ENCODE data around the gene MRPL54. TPM values are rescaled to one million over a fixed set of nuclear protein-coding genes. Genes with fewer than 3 reads are reported as not detected.

The MRPL54 gene
- polyA plus RNA-seq, 1 donor (not counting 4 experiments of a cell fraction or from before 2014, with no cell fraction given), result 27.0 TPM

DNA sequence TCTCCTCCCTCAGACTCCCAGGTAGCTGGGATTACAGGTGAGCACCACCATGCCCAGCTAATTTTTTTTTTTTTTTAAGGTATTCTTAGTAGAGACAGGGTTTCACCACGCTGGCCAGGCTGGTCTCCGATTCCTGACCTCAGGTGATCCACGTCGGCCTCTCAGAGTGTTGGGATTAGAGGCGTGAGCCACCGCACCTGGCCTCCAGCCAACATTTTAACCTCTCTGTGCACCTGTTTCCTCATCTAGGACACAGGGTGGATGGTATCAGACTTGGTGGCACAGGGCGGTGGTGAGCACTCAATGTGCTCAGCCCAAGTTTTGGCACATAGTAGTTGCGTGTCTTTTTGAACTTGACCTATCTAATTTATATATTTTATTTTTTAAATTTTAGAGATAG lies 13.5 kb upstream of the MRPL54 start:
- Histone ChIP-seq H3K9ac (ENCODE audit: control insufficient read depth, extremely low read depth, insufficient read depth, low read length) (no peak overlapping the region), H3K9me3 (ENCODE audit: control insufficient read depth, low read depth, low read length) (no peaks in the 10 kb centered on the region), H3K79me2 (ENCODE audit: control insufficient read depth, insufficient read depth, low read length) (no peaks in the 10 kb centered on the region), H3K4me3 (ENCODE audit: control insufficient read depth in 2 of 3, extremely low read depth in 1 of 3, insufficient read depth in 2 of 3, low read depth in 1 of 3, low read length in 3 of 3) (no peak overlapping the region), H2AFZ (ENCODE audit: control insufficient read depth, low read length) (no peak overlapping the region), H3K27ac (ENCODE audit: control insufficient read depth, insufficient read depth, low read length) (no peak overlapping the region), H4K20me1 (ENCODE audit: control insufficient read depth, extremely low read depth, insufficient read depth, low read length) (no peaks in the 10 kb centered on the region), H3K9me1 (ENCODE audit: control insufficient read depth, extremely low read depth, insufficient read depth, low read length) (no peaks in the 10 kb centered on the region), H3K36me3 (ENCODE audit: control insufficient read depth in 2 of 2, extremely low read depth in 1 of 2, insufficient read depth in 2 of 2, low read length in 2 of 2) (peaks cover 3 to 10% of the 10 kb centered on the region in 2 experiments), H3K4me2 (ENCODE audit: control insufficient read depth, extremely low read depth, insufficient read depth, low read depth, low read length) (no peak overlapping the region), H3K27me3 (ENCODE audit: control insufficient read depth, extremely low read depth, insufficient read depth, low read length) (no peaks in the 10 kb centered on the region), H3K4me1 (ENCODE audit: control insufficient read depth, extremely low read depth, insufficient read depth, low read length) (no peaks in the 10 kb centered on the region)
- TF ChIP-seq EZH2 (IDR thresholded peaks at IDR 0.05; ENCODE audit: low read length), result no peak
- TF ChIP-seq, protein P1, sequence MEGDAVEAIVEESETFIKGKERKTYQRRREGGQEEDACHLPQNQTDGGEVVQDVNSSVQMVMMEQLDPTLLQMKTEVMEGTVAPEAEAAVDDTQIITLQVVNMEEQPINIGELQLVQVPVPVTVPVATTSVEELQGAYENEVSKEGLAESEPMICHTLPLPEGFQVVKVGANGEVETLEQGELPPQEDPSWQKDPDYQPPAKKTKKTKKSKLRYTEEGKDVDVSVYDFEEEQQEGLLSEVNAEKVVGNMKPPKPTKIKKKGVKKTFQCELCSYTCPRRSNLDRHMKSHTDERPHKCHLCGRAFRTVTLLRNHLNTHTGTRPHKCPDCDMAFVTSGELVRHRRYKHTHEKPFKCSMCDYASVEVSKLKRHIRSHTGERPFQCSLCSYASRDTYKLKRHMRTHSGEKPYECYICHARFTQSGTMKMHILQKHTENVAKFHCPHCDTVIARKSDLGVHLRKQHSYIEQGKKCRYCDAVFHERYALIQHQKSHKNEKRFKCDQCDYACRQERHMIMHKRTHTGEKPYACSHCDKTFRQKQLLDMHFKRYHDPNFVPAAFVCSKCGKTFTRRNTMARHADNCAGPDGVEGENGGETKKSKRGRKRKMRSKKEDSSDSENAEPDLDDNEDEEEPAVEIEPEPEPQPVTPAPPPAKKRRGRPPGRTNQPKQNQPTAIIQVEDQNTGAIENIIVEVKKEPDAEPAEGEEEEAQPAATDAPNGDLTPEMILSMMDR (optimal IDR thresholded peaks at IDR 0.05 in 1 of 3, IDR thresholded peaks at IDR 0.05 in 1 of 3, conservative IDR thresholded peaks at IDR 0.05 in 1 of 3; ENCODE audit: extremely low read depth in 1 of 3, insufficient read depth in 2 of 3, low read length in 3 of 3), result no peak
- no peak for FAIRE-seq
- dilution Hi-C loops (cut with MboI; ENCODE audit: extremely low pct_ligation_motif_present, low sequenced_read_pairs), result no loop called here
- no peak for DNase-seq (ENCODE audit: low read depth, low spot score)

DNA sequence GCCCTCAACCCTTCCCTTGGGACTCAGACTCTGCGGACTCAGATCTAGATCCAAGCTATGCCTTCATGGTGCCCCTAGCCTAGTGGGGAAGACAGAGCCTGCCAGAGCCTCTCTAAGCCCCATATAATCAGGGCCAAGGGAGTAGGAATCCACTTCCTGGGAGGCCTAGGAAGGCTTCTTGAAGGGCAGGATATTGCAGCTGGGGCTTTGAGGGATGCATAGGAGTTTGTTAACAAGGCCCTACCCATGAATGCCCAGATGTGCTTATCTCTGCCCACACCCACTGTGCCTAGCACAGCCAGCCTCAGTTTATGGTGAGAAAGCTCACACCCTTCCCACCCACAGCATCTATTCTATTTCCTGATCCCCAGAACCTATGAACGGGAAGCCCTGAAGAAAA lies 12.3 kb upstream of the MRPL54 start:
- no peak for DNase-seq (ENCODE audit: low read depth, low spot score)
- H3K9ac ChIP-seq (ENCODE audit: control insufficient read depth, extremely low read depth, insufficient read depth, low read length), result no peak overlapping the region
- H3K27me3 ChIP-seq (ENCODE audit: control insufficient read depth, extremely low read depth, insufficient read depth, low read length), result no peaks in the 10 kb centered on the region
- no peak overlapping the region for H3K4me2 ChIP-seq (ENCODE audit: control insufficient read depth, extremely low read depth, insufficient read depth, low read depth, low read length)
- TF ChIP-seq EZH2 (IDR thresholded peaks at IDR 0.05; ENCODE audit: low read length), result no peak
- TF ChIP-seq, protein P1 (optimal IDR thresholded peaks at IDR 0.05 in 1 of 3, IDR thresholded peaks at IDR 0.05 in 1 of 3, conservative IDR thresholded peaks at IDR 0.05 in 1 of 3; ENCODE audit: extremely low read depth in 1 of 3, insufficient read depth in 2 of 3, low read length in 3 of 3), result no peak
- no peak overlapping the region for H3K4me3 ChIP-seq (ENCODE audit: control insufficient read depth in 2 of 3, extremely low read depth in 1 of 3, insufficient read depth in 2 of 3, low read depth in 1 of 3, low read length in 3 of 3)
- dilution Hi-C loops (cut with MboI; ENCODE audit: extremely low pct_ligation_motif_present, low sequenced_read_pairs), result no loop called here
- FAIRE-seq, result no peak
- H3K9me1 ChIP-seq (ENCODE audit: control insufficient read depth, extremely low read depth, insufficient read depth, low read length), result no peaks in the 10 kb centered on the region
- no peaks in the 10 kb centered on the region for H4K20me1 ChIP-seq (ENCODE audit: control insufficient read depth, extremely low read depth, insufficient read depth, low read length)
- H3K9me3 ChIP-seq (ENCODE audit: control insufficient read depth, low read depth, low read length), result no peaks in the 10 kb centered on the region
- H3K27ac ChIP-seq (ENCODE audit: control insufficient read depth, insufficient read depth, low read length), result no peak overlapping the region
- H3K79me2 ChIP-seq (ENCODE audit: control insufficient read depth, insufficient read depth, low read length), result no peaks in the 10 kb centered on the region
- H3K4me1 ChIP-seq (ENCODE audit: control insufficient read depth, extremely low read depth, insufficient read depth, low read length), result no peaks in the 10 kb centered on the region
- H2AFZ ChIP-seq (ENCODE audit: control insufficient read depth, low read length), result no peak overlapping the region
- peaks cover 3 to 10% of the 10 kb centered on the region in 2 experiments for H3K36me3 ChIP-seq (ENCODE audit: control insufficient read depth in 2 of 2, extremely low read depth in 1 of 2, insufficient read depth in 2 of 2, low read length in 2 of 2)

Data from keratinocyte (primary cell).